HT-29 (cell line): Measurements from ENCODE around the gene TMEM94. TPM values are rescaled to one million over a fixed set of nuclear protein-coding genes. Genes with fewer than 3 reads are reported as not detected.
"Not testable (repeated sequence)": the region's sequence is repeated elsewhere in the genome, so short reads cannot be mapped to it uniquely, and the experiment has no call there.

Experiments used
- DNase-seq: peaks from one replicate; pipeline ENCODE4 v3.0.0-alpha.2; 2015; ENCODE audit warnings: low spot score
- total RNA-seq: library from RNA; depleted of rRNA; stranded (reverse); fragments of >200 nt; shearing (Covaris generic); gene quantifications from 2 replicates; pipeline ENCODE4 v1.2.3, GENCODE V29; 2014

The TMEM94 gene
- total RNA-seq, 1 experiment from 2014 or later, result 50.5 TPM

DNA sequence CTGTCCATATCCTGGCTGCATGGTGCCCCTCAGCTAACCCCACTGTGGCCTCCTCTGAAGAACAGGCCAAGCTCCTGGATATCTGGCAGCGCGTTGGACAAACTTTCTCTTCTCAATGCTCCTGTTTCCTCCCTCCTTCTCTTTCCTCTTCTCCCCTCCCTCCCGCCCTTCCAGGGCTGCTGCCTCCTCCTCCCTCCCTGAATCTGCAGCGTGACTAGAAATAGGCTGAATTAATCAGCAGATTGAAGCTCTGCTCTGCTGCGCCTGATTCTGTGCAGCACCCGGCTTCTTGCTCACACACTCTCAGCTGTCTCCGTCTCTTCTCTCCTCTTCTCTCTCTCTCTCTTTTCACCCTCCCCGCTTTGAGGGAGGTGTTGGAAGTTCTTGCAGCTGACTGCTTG is 19.8 kb downstream of the TMEM94 start:
- no peak for DNase-seq

DNA sequence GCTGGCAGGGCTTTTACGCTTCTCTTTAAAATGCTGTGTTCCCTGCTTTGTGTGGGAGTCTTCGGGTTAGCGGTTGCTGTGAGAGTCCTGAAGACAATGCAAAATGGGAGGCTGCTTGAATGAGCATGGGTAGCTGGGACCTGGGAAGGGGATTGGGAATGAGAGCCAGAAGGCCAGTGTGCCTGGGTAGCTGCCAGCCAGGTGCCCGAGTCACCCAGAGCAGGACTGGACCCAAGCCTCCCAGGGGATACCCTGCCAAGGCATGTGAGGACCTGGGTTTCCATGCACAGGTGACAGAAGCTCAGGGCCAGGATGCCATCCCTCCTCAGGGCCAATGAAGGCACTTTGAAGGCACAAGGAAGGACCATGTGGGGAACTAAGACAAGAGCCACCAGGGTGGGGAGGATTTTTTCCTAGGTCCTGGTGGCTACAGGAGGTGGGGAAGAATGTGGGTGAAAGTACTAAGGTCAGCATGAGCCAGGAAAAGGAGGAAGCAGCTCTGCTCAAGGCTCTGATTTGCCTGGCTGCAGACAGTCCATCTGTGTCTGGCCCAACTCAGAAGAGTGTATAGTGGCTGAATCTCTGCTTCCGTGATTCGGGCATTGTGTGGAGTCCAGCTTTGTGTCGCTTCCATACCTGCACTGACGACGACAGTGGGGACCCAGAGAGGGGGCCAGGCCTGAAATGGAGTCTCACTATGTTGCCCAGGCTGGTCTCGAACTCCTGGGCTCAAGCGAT is 20.5 kb downstream of the TMEM94 start:
- peak; percentile 16 for DNase-seq

DNA sequence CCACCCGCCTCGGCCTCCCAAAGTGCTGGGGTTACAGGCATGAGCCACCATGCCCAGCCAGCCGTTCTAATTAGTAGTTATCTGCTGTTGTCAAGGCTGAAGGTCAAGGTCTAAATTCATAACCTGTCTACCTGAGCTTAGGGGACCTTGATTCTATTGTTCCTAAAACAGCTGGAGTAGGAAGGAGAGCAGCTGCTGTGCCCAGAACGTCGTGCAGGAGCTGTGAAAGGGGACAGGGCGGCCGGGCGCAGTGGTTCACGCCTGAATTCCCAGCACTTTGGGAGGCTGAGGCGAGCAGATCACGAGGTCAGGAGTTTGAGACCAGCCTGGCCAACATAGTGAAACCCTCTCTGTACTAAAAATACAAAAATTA is 21.0 kb downstream of the TMEM94 start:
- DNase-seq, result not testable (repeated sequence)

DNA sequence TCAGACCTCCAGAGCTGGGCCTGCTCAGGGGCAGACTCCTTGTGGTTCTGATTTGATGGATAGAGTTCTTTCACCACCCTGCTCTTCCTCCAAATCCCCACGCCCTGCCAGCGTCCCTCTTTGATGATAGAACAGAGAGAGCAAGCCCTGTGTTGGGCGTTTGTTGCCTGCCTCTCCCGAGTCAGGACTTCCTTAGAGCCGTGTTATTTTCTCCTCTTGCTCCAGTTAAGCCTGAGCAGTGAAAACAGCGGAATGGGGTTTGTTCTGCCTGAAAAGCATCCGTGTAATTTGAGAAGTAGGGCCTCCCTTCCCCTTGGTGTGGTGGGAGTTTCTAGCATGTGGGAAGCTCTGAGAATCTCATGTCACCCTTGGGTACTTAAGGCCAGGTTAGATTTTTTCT is 22.1 kb downstream of the TMEM94 start:
- DNase-seq, result no peak

DNA sequence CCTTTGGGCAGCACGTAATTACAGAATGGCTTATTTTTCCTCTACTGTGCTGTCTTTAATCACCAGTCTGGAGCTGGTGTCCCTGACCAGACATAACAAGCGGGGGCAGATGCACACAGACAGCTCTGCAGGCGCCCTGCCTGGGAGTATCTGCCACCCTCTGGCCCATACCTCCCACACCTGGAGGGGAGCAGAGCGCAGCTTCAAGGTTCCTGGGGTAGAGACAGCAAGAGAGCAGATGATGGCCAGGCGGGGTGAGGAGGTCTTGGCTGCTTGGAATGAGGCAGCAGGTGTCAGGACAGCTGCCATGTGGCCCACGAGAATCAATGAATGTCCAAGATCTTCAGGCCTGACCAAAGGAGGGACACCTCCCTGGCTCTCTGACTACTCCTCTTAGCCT is 23.8 kb downstream of the TMEM94 start:
- no peak for DNase-seq

DNA sequence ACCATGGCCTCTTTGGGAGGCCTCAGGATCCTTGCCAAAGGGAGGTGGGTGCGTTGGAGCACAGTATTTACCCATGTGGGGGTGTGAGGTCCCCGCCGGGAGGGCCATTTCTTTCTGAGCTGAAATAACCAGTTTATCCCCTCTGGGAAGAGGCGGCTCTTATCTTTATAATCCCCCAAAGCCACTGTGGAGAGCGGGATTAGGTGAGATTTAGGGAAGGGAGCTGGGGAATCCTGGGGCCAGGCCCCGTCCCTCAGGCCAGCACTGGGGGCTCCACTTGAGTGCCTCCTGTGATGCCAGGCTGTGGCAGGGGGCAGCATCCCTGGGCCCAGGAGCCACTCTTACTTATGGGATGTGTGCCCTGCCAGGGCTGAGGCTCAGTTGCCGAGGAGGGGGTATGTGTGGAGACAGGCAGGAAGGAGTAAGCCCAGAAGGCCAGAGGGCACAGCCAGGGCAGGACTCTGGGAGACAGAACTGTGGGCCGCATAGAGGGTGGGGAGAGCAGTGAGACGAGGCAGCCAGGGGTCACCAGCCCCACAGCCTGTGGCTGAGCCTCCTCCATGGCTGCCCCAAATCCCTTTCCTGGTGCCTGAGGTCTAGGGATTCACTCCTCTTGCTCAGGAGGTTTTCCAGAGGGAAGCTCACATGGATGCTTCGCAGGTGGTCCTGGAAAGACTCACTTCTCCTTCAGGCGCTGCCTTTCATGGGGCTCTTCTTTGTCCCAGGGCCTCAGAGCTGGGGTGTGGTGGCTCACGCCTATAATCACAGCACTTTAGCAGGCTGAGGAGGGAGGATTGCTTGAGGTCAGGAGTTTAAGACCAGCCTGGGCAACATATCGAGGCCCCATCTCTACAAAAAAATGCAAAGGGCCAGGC is 25.0 kb downstream of the TMEM94 start:
- DNase-seq, result no peak

DNA sequence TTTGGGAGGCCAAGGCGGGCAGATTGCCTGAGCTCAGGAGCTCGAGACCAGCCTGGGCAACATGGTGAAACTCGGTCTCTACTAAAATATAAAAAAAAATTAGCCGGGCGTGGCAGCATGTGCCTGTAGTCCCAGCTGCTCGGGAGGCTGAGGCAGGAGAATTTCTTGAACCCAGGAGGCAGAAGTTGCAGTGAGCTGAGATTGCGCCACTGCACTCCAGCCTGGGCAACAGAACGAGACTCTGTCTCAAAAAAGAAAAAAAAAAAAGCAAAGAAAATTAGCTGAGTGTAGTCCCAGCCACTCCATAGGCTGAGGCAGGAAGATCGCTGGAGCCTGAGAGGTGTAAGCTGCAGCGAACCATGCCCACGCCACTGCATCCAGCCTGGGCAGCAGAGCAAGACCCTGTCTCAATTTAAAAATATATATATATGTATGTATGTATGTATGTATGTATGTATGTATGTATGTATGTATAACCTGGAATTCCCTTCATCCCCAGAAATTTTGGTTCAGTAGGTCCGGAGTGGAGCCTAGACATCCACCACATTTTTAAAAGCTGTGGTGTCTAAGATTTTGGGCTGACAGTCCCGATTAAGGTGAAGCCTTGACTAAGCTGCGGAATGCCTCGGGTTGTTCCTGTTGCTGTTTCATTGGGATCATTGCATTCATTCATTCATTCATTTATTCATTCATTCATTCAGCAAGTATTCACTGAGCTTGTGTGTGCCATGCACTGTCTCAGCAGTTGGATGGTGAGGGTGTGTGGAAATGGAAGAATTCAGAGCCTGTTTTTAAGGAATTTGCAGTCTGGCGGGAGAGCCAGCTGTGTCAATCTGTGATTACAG is 25.9 kb downstream of the TMEM94 start:
- DNase-seq, result no peak

DNA sequence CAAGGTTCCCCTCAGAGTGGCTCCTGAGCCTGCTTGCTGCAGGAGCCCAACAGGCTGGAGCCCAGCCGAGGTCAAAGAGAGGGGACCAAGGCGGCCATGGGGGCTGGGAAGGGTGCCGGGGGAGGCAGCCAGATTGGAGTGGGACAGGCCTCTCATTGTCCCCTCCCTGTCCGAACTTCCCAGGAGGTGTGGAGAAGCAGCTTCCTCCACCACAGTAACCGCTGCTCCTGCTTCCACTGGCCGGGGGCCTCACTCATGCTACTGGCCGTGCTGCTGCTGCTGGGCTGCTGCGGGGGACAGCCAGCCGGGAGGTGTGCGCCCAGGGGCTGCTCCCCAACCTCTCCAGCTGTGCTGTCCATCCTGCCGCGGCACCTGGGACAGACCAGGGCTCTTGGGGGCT is 29.3 kb downstream of the TMEM94 start:
- no peak for DNase-seq

DNA sequence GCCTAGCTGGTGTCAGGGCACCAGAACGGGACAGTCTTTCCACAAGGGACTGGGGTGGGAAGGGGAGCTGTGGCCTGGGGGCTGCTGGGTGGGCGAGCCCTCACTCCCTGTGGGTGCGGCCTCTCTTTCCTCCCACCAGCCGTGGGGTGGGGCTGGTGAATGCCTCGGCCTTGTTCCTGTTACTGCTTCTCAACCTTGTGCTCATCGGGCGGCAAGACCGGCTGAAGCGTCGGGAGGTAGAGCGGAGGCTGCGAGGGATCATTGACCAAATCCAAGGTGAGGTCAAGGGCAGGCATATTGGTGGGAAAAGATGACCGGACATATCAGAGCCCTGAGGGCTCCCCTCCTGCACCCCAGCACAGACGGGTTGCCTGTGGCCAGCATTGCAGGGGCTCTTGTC is 29.7 kb downstream of the TMEM94 start:
- DNase-seq, result no peak

DNA sequence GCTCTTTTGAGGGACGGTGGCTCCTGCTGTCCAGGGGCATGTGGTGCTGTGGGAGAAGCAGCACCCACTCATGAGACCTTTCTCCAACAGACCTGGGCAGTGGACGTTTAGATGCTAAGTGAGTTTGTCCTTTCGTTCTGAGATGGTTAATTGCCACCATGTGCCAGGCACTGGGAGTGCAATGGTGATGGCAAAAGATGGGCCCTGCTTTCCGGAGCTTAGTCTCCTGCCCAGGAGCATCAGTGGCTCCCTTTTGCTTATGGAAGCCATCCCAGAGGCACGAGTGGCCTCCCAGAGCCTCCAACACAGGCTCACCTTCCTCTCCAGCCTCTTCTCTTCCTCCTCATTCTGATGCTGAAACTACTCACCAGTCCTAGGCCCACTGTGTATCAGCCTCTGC is 30.5 kb downstream of the TMEM94 start:
- no peak for DNase-seq

DNA sequence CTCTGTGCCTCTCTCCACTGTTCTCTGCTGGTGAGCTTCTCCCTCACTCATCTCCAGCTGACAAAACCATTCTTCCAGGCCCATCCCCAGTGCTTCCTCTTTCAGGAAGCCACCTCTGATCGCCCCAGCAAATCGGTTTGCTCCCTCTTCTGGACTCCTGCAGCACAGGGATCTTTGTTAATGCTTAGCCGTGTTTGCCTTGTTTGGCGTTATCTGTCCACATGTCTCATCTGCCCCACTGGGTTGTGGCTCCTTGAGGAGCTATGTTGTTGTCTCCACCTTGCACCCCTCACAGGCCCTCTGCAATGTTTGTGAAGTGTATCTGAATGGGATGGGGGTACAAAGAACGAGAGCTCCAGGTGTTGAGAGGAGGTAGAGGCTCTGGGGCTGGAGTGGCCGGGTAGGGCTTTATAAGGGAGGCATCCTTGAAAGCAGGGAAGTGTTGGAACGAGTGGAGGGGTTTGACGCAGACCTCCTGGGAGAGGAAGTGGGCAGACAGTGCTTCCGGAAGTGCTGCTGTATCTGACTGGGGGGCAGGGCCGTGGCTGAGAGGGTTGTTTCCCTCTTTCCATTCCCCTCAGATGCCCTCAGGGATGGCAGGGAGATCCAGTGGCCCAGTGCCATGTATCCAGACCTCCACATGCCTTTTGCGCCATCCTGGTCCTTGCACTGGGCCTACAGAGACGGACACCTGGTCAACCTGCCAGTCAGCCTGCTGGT is 31.1 kb downstream of the TMEM94 start:
- DNase-seq, result no peak

DNA sequence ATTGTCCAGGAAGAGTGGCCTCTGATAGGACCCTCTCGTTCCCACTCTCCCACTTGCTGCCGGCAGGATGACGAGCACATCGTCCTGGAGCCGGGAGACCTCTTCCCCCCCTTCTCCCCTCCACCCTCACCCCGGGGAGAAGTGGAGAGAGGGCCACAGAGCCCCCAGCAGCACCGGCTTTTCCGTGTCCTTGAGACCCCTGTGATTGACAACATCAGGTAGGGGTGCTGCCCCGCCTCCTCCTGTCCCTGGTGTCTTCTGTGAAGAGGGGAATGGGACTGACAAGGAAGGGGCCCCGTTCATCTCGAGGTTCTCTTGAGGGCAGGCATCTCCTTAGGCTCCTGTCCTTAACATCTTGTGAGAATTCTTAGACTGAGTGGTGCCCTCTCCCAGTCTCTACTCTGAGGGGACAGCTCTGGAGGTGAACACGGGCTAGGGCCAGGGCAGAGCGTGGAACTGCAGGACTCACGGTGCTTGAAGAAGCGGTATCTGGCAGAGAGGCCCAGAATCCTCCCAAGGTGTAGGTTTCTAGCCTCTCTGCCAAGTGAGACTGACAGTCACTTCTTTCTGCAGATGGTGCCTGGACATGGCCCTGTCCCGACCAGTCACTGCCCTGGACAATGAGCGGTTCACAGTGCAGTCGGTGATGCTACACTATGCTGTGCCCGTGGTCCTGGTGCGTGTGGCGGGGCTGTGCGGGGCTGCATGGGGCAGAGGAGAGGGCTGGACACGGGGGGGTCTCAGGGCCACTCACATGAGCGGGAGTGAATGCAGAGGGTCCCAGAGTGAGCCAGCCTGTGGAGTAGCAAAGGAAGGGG is 32.5 kb downstream of the TMEM94 start:
- no peak for DNase-seq

DNA sequence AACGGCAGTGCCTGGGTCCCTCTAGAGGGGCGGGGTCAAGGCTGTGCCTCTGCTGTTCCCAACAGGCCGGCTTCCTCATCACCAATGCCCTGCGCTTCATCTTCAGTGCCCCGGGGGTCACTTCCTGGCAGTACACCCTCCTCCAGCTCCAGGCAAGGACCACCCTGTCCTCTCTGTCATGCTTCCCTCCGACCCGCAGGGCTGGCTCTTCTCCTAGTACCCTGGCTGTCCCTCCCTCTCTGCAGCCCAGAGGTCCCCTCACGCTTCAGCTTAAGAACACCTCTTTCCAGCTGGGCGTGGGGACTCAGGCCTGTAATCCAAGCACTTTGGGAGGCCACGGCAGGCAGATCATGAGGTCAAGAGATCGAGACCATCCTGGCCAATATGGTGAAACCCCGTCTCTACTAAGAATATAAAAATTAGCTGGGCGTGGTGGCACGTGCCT is 33.1 kb downstream of the TMEM94 start:
- DNase-seq, result no peak

DNA sequence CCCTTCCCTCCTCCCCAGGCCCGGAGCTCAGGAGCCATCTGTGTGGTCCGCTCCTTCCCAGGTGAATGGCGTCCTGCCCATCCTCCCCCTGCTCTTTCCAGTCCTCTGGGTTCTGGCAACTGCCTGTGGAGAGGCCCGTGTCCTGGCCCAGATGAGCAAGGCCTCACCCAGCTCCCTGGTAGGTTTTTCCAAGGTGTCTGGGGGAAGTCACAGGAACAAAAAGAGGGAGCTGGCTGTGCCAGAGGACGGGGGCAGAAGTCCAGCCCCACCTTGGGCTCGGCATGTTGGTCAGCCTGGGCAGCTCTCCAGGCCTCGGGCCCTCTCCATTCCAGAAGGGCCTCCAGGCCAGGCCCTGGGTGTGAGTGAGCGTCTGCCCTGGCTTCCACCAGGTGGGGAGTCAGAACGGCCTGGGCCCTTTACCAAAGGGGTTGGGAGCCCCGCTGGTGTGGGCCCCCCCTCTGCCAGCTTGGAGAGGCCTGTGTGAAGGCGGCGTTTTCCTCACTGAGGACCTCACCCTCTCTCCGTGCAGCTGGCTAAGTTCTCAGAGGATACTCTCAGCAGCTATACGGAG is 33.8 kb downstream of the TMEM94 start:
- DNase-seq, result no peak

DNA sequence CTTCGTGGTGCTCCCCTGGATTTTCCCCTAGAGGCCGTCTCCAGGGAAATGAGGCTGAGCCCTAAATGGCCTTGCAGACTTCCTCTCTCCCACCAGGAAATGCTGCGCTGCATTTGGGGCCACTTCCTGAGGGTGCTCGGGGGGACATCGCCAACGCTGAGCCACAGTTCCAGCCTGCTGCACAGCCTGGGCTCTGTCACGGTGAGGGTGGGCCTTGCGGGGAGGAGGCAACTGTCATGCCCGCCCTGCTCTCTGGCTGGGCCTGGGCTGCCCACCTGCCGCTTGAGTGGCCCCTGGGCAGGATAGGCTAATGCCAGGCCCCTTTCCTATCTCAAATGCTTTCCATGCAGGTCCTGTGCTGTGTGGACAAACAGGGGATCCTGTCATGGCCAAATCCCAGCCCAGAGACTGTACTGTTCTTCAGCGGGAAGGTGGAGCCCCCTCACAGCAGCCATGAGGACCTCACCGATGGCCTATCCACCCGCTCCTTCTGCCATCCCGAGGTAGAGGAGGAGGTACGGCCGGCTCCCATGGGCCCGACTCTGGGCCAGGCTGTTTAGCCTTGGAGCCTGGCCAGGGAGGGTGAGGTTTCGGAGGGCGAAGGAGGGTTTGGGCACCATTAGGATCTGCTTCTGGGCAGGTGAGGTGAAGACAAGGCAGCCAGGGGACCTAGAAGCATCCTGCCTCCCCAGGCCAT is 34.7 kb downstream of the TMEM94 start:
- DNase-seq, result no peak

DNA sequence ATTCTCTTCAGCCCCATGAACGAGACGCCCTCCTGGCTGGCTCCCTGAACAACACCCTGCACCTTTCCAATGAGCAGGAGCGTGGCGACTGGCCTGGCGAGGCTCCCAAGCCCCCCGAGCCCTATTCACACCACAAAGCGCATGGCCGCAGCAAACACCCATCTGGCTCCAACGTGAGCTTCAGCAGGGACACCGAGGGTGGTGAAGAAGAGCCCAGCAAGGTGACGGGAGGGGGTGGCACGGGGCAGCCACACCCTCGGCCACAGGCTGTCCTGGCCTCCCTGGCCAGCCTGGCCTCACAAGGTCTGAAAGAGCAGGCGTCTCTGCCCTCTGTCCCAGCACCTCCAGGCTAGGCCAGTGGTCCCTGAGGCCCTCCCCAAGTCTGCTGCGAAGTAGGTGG is 35.2 kb downstream of the TMEM94 start:
- no peak for DNase-seq

DNA sequence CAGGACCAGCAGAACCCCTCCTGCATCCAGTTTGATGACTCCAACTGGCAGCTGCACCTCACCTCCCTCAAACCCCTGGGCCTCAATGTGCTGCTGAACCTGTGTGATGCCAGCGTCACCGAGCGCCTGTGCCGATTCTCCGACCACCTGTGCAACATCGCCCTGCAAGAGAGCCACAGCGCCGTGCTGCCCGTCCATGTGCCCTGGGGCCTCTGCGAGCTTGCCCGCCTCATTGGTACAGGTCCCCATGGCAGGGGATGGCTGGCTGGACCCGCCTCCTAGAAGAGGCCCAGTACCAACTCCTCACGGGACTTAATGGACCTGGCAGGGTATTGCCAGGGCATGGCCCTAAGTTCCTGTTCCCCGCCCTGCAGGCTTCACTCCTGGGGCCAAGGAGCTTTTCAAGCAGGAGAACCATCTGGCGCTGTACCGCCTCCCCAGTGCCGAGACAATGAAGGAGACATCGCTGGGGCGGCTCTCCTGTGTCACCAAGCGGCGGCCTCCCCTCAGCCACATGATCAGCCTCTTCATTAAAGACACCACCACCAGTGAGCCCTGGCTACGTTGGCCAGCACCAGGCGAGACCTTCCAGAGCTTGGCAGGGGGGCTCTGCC is 36.2 kb downstream of the TMEM94 start:
- DNase-seq, result no peak

DNA sequence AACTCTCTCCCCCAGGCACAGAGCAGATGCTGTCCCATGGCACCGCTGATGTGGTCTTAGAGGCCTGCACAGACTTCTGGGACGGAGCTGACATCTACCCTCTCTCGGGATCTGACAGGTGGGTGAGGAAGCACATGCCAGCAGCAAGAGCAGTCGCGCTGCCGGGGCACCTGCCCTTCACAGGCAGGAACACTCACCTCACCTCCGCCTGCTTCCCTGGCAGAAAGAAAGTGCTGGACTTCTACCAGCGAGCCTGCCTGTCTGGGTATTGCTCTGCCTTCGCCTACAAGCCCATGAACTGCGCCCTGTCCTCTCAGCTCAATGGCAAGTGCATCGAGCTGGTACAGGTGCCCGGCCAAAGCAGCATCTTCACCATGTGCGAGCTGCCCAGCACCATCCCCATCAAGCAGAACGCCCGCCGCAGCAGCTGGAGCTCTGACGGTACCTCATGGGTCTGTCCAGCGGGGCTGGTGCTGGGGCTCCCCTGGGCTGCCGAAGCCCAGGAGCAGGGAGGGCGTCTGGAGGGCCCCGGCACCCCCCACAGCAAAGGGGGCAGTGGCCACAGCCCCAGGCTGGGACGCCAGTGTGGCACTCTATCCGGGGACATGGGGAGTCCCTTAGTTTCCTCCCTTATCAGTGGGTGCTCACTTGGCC is 37.2 kb downstream of the TMEM94 start:
- DNase-seq, result no peak
